HG03139 (cell line): ENCODE measurements around the gene TMEM132D.

Source experiments
- ATAC-seq: cut with Tn5 transposase; IDR thresholded peaks from one replicate; pipeline ENCODE4 v1.9.1; 2021; ENCODE audit not compliant: unreplicated experiment

TMEM132D gene

DNA sequence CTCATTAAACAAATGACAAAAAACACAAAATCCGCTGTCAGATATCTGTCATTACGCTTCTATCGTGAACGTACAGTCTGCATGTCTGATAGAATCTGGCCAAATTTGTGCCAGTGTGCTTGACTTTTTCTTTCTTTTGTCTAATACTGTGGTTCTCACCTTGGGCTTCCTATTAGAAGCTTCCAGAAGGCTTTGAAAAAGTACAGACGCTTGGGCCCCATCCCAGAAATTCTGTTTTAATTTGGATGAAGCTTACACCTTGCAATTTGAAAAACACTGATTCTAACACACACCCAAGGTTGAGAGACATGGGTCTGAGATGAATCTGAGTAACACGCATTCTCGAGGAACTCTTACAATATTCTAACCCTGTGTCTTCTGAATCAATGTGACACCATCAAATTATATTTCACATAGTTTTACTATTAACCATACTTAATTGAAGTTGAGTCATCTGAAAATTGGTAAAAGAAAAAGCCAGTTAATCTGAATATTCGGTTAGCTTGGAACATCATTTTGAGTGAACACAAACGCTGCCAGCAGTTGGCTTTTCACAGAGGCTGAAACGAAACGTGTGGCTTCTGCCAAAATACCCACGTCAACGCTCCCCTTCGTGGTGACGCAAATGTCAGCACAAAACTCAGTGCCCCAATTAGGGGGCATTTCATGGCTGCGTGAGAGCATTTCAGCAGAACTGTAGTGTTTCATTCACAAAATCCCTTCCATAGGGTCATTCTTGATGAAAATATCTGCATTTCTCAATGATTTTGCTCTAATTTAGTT, 420.5 kb downstream of the TMEM132D start:
- no peak for ATAC-seq

DNA sequence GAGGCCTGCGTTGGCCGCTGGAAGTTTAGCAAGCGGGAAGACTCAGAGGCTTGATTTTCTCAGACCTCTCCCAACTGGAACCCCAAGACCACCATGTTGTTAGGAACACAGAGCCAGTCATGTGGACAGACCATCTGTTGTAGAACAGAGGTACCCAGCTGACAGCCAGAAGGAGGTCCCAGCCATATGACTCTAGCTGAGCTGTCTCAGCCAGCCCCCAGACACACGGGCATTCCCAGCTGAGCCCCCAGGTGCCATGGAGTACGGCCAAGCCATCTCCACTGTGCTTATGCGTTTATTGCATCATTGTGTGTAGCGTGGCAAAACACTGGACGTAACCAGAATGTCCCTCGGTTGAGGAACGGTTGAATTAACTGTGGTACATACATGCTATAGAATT, 421.9 kb downstream of the TMEM132D start:
- no peak for ATAC-seq

DNA sequence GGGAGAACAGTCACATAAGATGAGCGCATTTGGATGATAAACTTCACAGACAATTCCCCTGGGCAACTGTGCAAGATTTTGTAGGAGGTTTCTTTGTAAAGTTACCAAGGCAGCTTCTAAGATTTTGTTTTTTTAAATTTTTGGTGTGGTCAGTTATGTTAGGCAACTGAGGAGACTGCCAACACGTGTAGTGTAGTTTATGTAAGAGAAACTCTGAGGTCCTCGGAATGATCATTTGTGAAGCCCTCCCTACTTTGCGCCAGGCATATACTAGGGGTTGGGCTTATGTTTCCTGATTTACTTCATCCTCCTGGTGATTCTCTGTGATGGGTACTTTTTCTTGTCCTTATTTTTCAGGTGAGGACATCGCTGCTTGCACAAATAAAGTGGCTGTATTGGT, 433.6 kb downstream of the TMEM132D start:
- no peak for ATAC-seq

DNA sequence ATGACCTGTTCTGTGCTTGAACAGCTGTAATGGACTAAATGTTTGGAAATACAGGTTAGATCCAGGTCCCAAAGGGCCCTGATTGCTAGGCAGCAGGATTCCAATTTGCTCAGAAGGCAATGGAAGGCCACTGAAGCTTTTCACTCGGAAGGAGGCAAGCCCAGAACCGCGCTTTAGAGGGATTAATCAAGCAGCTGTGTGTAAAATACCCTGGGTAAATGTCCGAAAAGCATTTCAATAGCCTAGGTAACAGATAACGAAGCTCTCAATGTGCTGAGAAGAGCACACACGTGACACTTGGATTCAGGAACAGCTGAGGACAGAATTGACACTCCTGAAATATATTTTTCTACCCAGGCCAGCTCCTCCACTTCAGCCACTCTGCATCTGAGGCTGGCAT, 436.1 kb downstream of the TMEM132D start:
- no peak for ATAC-seq

DNA sequence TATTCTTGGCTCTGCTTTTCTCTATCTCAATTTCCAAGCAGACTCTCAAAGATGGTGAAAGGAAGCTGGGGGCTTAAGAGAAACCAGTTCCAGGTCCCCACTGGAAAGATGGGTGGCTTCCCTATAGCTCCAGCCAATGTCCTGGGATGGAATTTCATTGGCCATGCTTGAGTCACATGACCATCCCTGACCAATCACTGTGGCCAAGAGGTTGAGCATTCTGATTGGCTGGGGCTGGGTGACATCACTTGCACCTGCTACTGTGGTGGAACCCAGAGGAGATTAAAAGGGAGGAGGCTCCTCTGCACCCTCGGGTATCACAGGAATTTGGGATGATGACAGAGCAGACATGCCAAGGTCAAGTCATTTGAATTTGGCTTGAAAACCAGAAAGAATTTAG, 436.5 kb downstream of the TMEM132D start:
- ATAC-seq: no peak

DNA sequence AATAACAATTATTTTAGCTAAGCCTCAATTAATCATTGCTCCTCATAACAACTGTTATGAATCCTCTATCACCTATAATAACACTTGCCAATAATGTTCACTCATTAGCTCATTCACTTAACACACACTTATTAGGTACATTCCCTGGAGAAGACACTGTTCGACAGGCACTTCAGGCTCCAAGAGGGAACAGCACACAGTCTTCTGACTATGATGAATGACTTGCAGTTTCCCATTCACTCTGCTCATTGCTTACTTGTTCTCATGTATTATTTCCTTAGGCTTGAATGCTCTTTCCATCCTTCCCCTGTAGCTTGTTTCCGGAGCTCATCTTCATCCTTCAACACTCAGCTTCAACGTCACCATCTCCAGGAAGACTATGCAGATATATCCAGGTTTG, 437.3 kb downstream of the TMEM132D start:
- ATAC-seq: no peak

DNA sequence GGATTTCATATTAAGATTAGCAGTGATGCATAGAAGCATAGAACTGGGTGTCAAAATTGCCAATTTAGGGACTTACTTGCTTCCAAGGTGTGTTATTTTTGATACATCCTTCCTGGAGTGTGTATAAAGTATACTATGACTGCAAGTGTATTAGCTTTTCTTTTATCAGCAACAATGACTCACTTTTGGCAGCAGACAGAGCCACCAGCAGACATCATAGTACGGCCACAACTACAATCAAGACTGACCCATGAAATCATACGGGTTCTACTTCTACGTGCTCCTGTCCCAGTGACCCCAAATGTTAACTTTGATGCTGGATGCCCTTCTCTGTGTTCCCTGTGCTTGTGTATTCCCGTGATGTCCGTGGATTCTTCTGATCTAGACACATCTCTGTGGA, 443.9 kb downstream of the TMEM132D start:
- no peak for ATAC-seq

DNA sequence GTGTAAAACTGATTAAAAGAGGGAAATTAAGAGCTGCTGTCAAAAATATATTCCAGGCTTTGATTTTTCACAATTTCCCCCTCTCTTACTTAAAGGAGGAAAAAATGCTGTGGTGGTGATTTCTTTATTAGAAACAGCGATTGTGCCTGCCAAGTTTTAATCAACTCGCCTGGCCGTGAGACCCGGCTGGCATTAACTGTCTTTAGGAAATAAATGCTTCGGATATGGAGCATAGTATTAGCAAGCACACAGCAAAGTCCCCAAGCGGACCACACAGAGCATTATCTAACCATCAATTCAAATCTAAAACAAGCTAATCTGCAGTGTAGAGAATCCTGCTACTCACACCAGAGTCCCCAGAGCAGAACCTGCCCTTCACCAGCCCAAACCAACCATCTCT, 457.1 kb downstream of the TMEM132D start:
- no peak for ATAC-seq

DNA sequence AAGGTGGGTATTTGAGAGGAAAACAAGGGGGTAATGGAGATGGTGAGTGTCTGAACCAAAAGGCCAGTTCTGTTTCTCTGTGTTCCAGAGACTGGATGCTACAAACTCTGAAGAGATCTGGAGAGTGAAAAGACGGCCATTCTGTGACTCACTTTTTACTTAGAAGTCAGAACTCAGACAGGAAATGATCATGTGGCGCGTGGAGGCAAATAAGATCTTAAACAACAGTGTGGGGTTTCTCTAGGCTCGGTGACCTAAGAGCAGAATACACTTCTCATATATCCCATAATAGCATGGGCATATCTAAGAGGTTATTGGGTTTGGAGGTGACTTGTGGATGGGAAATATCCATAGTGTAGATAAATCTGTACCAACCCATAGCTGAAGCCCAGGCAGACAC, 463.5 kb downstream of the TMEM132D start:
- no peak for ATAC-seq

DNA sequence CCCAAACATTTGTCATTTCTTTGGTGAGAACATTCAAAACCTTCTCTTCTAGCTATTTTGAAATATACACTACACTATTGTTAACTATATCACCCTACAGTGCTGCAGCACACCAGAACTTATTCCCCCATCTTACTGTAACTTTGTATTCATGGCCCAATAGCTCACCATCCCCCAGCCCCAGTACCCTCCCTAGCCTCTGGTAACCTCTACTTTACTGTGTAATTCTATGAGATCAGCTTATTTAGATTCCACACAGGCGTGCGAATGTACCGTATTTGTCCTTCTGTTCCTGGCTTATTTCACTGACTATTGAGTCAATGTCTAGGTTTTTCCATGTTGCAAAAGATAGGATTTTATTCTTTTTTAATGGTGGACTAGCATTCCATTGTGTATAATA, 469.0 kb downstream of the TMEM132D start:
- ATAC-seq: no peak

DNA sequence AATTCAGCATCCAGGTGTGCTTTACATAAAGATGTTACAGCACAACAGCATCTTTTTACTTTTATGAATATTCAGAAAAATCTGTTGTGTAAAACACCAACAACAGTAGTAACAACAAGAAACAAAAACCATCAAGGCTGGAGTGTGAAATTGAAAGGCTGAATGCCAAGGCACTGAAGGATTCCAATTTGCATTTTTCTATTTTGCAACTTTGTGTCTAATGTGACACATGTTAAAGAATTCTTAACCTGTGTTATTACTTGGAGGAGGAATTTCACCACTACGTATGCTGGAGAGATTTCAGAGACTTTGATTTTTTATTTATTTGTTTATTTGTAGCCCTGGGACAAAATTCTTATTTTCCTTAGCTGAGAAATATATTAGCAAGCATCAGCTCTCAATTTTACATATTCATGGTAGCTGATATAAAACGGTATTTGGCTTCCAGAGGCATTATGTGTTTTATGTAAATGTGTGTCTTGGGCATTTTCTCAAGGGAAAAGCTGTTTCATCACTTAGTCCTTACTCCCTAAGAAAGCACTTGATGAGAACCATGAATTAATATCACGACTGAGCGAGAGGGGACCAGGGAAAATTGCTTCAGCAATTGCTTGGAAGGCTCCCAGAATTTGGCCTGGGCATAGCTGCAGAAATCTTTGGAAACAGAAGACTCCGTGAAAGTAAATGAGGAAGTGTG, 475.4 kb downstream of the TMEM132D start:
- ATAC-seq: no peak

DNA sequence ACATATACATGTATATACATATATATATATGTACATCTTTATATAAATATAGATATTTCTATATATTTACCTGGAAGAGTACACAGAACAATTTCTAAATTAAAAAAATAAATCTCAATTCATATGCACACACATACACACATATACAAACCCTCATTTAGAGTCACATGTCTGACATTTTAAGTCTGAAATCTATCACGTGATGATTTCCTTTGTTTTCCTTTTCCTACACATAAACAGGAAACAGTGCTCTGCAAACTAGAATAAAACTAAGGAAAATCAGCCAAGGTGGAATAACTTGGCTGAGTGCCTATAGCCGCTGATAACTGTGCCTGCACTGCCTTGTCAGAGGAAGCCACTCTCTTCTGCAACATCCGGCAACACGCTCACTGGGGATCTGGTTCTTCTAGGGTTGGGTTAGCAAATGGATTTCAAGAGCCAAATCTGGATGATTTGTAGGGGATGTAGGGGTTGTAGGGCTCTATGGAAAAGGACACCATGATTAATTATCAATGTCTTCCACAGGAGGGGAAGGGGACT, 480.7 kb downstream of the TMEM132D start:
- ATAC-seq: no peak

DNA sequence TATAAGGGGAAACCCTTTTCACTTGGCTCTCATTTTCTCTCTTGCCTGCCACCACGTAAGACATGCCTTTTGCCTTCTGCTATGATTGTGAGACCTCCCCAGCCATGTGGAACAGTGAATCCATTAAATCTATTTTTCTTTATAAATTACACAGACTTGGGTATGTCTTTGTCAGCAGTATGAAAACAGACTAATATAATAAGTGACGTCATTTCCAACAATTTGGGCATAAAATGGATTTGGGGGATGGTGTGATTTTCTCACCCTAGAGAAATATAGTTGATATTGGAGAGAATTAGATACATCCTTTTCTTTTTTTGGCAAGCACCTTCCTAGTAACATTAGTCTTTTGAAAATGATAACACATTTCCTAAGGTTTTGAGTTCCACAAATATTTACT, 490.5 kb downstream of the TMEM132D start:
- ATAC-seq: no peak

DNA sequence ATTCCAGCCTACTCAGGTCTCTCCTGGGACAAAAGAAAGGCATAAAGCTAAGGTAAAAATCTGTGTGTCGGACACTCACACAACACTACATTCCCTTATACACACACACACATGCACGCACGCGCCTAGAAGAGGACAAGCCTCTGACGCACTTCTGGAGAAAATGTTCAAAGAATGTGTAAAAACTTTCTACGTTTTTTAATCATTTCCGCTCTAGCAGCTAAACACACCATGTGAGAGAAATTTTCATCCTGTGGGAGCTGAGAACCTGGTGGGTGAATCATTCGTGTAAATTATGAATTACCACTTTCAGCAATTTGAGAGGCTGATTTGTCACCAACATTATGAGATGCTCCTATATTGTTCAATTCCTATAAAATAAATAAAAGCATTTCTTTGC, 494.5 kb downstream of the TMEM132D start:
- ATAC-seq: no peak

DNA sequence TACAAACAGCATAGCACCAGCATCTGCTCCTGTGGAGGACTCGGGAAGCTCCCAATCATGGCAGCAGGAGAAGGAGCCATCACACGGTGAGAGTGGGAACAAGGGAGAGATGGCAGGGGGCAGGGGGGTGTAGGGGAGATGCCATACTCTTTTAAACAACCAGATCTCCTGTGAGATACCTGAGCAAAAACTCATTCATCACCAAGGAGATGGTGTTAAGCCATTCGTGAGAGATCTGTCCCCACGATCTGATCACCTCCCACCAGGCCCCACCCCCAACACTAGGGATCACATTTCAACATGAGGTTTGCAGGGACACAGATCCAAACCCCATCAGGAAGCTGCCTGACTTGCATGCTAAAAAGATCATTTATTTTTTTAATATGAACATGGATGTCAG, 499.3 kb downstream of the TMEM132D start:
- ATAC-seq: no peak

DNA sequence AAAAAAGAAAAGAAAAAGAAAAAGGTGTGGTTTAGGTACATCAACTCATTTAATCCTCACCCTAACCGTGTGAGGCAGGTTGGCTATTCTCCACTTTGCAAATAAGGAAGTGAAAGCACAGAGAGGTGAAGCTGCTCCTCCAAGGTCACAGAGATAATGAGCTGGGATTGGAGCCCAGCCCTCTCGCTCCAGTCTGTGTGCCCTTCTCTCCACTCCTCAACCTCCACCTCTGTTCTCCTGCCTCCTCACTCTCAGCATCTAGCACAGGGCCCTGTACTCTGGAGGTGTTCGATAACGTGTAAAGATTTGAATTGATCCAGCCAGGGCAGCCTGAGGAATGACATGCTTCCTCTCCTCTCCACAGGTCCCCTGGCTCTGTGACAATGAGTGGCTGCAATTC, 502.3 kb downstream of the TMEM132D start:
- ATAC-seq: no peak

DNA sequence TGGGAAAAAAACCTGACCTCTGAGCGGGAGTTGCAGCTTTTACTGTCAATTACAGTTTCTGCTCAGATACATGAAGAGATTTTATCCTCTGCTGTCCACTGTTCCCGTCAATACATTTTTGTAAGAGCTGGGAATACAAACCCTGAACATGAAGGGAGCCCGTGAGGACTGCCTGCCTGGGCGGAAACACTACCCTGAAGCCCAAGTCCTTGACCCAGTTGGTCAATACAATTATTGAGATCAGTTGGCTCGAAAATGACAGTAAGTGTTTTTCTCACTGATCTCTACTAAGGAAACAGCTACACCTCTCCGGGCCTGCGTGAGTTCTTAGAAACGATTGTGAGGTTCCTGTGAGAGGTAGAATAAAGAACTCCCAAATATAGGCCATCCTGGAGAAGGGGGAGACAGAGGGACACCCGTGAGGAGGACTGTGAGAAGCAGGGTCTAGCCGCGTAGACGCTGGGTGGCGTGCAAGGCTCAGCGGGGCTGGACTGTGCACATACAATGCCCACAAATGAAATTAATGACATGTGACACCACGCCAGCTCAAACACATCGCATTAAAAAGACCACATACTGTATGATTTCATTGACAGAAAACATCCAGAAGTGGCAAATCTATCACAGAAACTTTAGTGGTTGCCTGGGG, 509.5 kb downstream of the TMEM132D start:
- ATAC-seq: no peak

DNA sequence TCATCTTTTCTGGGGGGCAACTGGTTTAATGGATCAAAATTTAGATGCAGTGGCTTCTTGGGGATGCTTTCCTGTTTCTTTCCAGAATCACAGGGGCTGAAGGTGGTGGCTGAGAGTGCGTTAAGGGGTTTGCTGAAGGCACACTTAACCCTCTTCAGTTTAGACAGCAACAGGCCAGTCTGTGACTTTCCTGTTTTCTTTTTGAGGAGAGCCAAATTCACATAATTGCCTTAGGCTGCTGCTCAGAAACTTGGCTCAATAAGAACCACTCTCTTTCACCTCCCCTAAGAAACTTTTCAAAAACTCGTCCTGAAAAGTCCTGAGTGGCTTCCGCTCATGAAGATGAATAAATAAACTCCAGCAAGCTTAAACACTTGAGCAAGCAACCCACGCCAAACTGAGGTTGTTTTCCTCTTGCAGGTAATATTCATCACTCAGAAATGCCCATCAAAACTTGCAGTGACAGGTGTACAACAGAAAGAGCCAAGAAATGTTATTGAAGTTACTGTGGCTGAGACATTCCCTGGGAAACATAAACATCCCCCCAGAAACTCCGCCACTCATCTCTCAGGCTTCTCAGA, 510.4 kb downstream of the TMEM132D start:
- no peak for ATAC-seq

DNA sequence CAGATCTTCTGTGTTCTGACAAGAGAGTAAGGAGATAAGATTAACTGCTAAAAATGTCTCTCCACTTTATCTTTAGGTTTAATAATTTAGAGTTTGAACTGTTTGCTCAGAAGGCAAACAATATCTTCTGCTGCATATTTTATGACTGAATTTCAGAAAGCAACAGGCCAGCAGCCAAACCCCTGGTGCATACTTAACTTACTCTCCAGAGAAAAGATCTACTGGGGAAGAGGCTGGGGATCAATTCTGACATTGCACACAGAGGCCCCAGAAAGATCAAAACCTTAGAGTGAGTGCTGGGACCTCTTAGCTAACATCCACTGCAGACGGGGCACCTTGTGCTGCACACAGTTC, 518.2 kb downstream of the TMEM132D start:
- no peak for ATAC-seq

DNA sequence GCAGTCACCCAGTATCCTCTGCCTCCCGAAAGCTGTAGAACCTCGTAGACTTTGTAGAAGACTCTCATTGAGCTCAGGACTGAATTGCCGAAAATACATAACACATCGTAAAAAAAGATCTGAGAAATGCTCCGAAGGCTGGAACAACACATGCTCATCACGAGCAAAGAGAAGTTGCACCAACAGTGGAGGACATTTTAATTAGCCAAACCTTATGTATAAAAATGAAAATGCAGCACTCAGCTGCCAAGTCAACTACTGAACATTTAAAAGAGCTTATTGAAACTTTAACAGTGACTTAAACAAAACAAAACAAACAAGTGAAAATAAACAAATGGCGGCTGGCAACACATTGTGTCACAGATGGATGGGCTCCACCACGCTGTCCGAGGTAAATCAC, 519.9 kb downstream of the TMEM132D start:
- ATAC-seq: no peak

DNA sequence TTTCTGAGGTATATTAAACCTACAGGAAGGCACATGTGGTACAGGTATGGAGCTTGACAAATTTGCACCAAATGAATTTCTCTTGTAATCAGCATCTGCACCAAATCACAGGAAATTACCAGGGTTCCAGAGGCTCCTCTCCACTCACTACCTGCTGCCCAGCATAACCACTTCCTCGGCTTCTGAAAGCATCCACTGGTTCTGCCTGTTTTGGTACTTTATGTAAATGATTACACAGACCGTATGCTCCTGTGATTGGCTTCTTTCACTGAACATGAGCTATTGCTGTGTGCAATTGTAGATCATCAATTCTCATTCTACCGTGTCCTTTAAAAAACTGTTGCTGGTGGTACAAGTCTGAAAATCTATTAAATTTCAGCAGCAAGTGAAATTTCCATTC, 522.1 kb downstream of the TMEM132D start:
- no peak for ATAC-seq
